Measurements from ENCODE around the gene ATPAF1. TPM values are rescaled to one million over a fixed set of nuclear protein-coding genes. Genes with fewer than 3 reads are reported as not detected.

The ATPAF1 gene
- total RNA-seq, 2 experiments from 2014 or later, result 44.5 to 49.2 TPM

GRCh38 chr1:46618754-46619415 is 49.3 kb downstream of the ATPAF1 start:
- CTCF ChIA-PET, result interaction anchor here (1.6 to 2.4 kb wide), 2 partner anchors 15 to 106 kb away, joined by 6 to 13 read pairs; partner anchors contain the start of gene MKNK1
- no peaks in the 10 kb centered on the region for H3K9me3 Mint-ChIP-seq
- H3K36me3 Mint-ChIP-seq (ENCODE audit: low read depth), result no peaks in the 10 kb centered on the region
- H3K4me3 Mint-ChIP-seq, result no peak overlapping the region
- intact Hi-C loops (cut with micrococcal nuclease), result no loop called here
- H3K4me1 Mint-ChIP-seq (ENCODE audit: low read depth), result peaks cover 30% of the 10 kb centered on the region
- H3K27me3 Mint-ChIP-seq (ENCODE audit: low read depth), result no peaks in the 10 kb centered on the region
- H3K27ac Mint-ChIP-seq, result no peak overlapping the region
- no peak for DNase-seq

GRCh38 chr1:46617833-46618232 is 50.3 kb downstream of the ATPAF1 start:
- CTCF ChIA-PET, result interaction anchor here (1.6 to 2.4 kb wide), 2 partner anchors 14 to 107 kb away, joined by 6 to 13 read pairs; partner anchors contain the start of gene MKNK1
- DNase-seq, result no peak
- peak overlapping the region; percentile 86 for H3K4me3 Mint-ChIP-seq
- no peaks in the 10 kb centered on the region for H3K36me3 Mint-ChIP-seq (ENCODE audit: low read depth)
- H3K9me3 Mint-ChIP-seq, result no peaks in the 10 kb centered on the region
- H3K4me1 Mint-ChIP-seq (ENCODE audit: low read depth), result peaks cover 40% of the 10 kb centered on the region
- intact Hi-C loops (cut with micrococcal nuclease), result no loop called here
- no peak overlapping the region for H3K27ac Mint-ChIP-seq
- H3K27me3 Mint-ChIP-seq (ENCODE audit: low read depth), result no peaks in the 10 kb centered on the region

- Mint-ChIP-seq H3K9me3 (no peaks in the 10 kb centered on the region), H3K4me1 (ENCODE audit: low read depth) (peaks cover 42% of the 10 kb centered on the region), H3K36me3 (ENCODE audit: low read depth) (no peaks in the 10 kb centered on the region), H3K27me3 (ENCODE audit: low read depth) (no peaks in the 10 kb centered on the region), H3K27ac (peak overlapping the region; percentile 68), H3K4me3 (peak overlapping the region; percentile 86)
- no peak for DNase-seq
- intact Hi-C loops (cut with micrococcal nuclease), result no loop called here
- CTCF ChIA-PET, result interaction anchor here (2.4 kb wide), 1 partner anchor 108 kb away, joined by 13 read pairs; no protein-coding TSS in a partner anchor
These were observed 50.9 kb downstream of the ATPAF1 start for GRCh38 chr1:46617108-46617800.

- Mint-ChIP-seq H3K4me3 (peak within 1 kb of the TSS; percentile 86), H3K36me3 (ENCODE audit: low read depth) (no peaks in the 10 kb centered on the region), H3K27ac (peak within 1 kb of the TSS; percentile 68), H3K9me3 (no peaks in the 10 kb centered on the region), H3K4me1 (ENCODE audit: low read depth) (peaks cover 43% of the 10 kb centered on the region), H3K27me3 (ENCODE audit: low read depth) (no peaks in the 10 kb centered on the region)
- intact Hi-C loops (cut with micrococcal nuclease), result loop anchor here (1.0 kb wide), 3 partner anchors 12 to 103 kb away; partner anchors contain the start of genes ATPAF1, EFCAB14 and MKNK1
- CTCF ChIA-PET, result interaction anchor here (1.1 to 2.4 kb wide), 3 partner anchors 11 to 108 kb away, joined by 3 to 13 read pairs (median 6); no protein-coding TSS in a partner anchor
- peak; percentile 69 for DNase-seq
These were observed 51.7 kb downstream of the ATPAF1 start, which contains the start of gene MOB3C for GRCh38 chr1:46616277-46617107. Gene MOB3C (minus strand): TSS chr1:46616811. CDS start chr1:46613321, 3,490 bp downstream.

GRCh38 chr1:46615735-46616134 is 52.4 kb downstream of the ATPAF1 start:
- peaks cover 49% of the 10 kb centered on the region for H3K4me1 Mint-ChIP-seq (ENCODE audit: low read depth)
- CTCF ChIA-PET, result interaction anchor here (1.1 to 1.9 kb wide), 3 partner anchors 10 to 87 kb away, joined by 3 to 8 read pairs (median 6); partner anchors contain the start of gene MKNK1

GRCh38 chr1:46615088-46615487 is 53.1 kb downstream of the ATPAF1 start:
- Mint-ChIP-seq H3K9me3 (no peaks in the 10 kb centered on the region), H3K36me3 (ENCODE audit: low read depth) (no peaks in the 10 kb centered on the region), H3K27me3 (ENCODE audit: low read depth) (no peaks in the 10 kb centered on the region), H3K27ac (no peak overlapping the region), H3K4me1 (ENCODE audit: low read depth) (peaks cover 50% of the 10 kb centered on the region), H3K4me3 (peak overlapping the region; percentile 86)
- no peak for DNase-seq
- intact Hi-C loops (cut with micrococcal nuclease), result no loop called here
- CTCF ChIA-PET, result interaction anchor here (1.8 to 1.9 kb wide), 3 partner anchors 10 to 110 kb away, joined by 6 to 8 read pairs (median 7); partner anchors contain the start of gene MKNK1

More at GRCh38 chr1:46615735-46616134, 52.4 kb downstream of the ATPAF1 start:
- Mint-ChIP-seq H3K9me3 (no peaks in the 10 kb centered on the region), H3K27me3 (ENCODE audit: low read depth) (no peaks in the 10 kb centered on the region), H3K4me3 (peak overlapping the region; percentile 86), H3K36me3 (ENCODE audit: low read depth) (no peaks in the 10 kb centered on the region), H3K27ac (peak overlapping the region; percentile 66)
- peak; percentile 40 for DNase-seq
- intact Hi-C loops (cut with micrococcal nuclease), result loop anchor here (1.0 kb wide), 3 partner anchors 11 to 104 kb away; partner anchors contain the start of genes ATPAF1, EFCAB14 and MKNK1

- Mint-ChIP-seq H3K4me1 (ENCODE audit: low read depth) (peaks cover 50% of the 10 kb centered on the region), H3K9me3 (no peaks in the 10 kb centered on the region), H3K4me3 (no peak overlapping the region), H3K27ac (no peak overlapping the region), H3K36me3 (ENCODE audit: low read depth) (no peaks in the 10 kb centered on the region), H3K27me3 (ENCODE audit: low read depth) (no peaks in the 10 kb centered on the region)
- intact Hi-C loops (cut with micrococcal nuclease), result no loop called here
- CTCF ChIA-PET, result interaction anchor here (1.8 to 1.9 kb wide), 3 partner anchors 9 to 111 kb away, joined by 6 to 8 read pairs (median 7); partner anchors contain the start of gene MKNK1
- DNase-seq, result no peak
These were observed 53.6 kb downstream of the ATPAF1 start for GRCh38 chr1:46614604-46614984.

- Mint-ChIP-seq H3K4me3 (no peak overlapping the region), H3K27ac (no peak overlapping the region), H3K36me3 (ENCODE audit: low read depth) (no peaks in the 10 kb centered on the region), H3K4me1 (ENCODE audit: low read depth) (peaks cover 50% of the 10 kb centered on the region), H3K27me3 (ENCODE audit: low read depth) (no peaks in the 10 kb centered on the region), H3K9me3 (no peaks in the 10 kb centered on the region)
- intact Hi-C loops (cut with micrococcal nuclease), result no loop called here
- peak; percentile 73 for DNase-seq
- CTCF ChIA-PET, result interaction anchor here (0.9 to 1.9 kb wide), 3 partner anchors 11 to 112 kb away, joined by 4 to 8 read pairs (median 7); partner anchors contain the start of gene MKNK1
These were observed 54.2 kb downstream of the ATPAF1 start for GRCh38 chr1:46613661-46614603.

- Mint-ChIP-seq H3K4me3 (no peak overlapping the region), H3K27ac (no peak overlapping the region), H3K4me1 (ENCODE audit: low read depth) (peaks cover 50% of the 10 kb centered on the region), H3K9me3 (no peaks in the 10 kb centered on the region), H3K27me3 (ENCODE audit: low read depth) (no peaks in the 10 kb centered on the region), H3K36me3 (ENCODE audit: low read depth) (no peaks in the 10 kb centered on the region)
- intact Hi-C loops (cut with micrococcal nuclease), result no loop called here
- CTCF ChIA-PET, result interaction anchor here (0.9 to 1.8 kb wide), 2 partner anchors 112 to 113 kb away, joined by 4 to 7 read pairs; no protein-coding TSS in a partner anchor
- no peak for DNase-seq
These were observed 55.1 kb downstream of the ATPAF1 start for GRCh38 chr1:46612937-46613660.

GRCh38 chr1:46611691-46612221 is 56.4 kb downstream of the ATPAF1 start:
- no peaks in the 10 kb centered on the region for H3K9me3 Mint-ChIP-seq
- H3K27ac Mint-ChIP-seq, result no peak overlapping the region
- H3K4me3 Mint-ChIP-seq, result no peak overlapping the region
- CTCF ChIA-PET, result interaction anchor here (0.7 kb wide), 1 partner anchor 113 kb away, joined by 3 read pairs; no protein-coding TSS in a partner anchor
- no peak for DNase-seq
- H3K4me1 Mint-ChIP-seq (ENCODE audit: low read depth), result peaks cover 44% of the 10 kb centered on the region
- no peaks in the 10 kb centered on the region for H3K27me3 Mint-ChIP-seq (ENCODE audit: low read depth)
- intact Hi-C loops (cut with micrococcal nuclease), result no loop called here
- H3K36me3 Mint-ChIP-seq (ENCODE audit: low read depth), result no peaks in the 10 kb centered on the region

Data from activated naive CD4-positive, alpha-beta T cell treated with anti-CD3 and anti-CD28 coated beads for 36 hours (primary cell).